PC-3 (cell line): Measurements from ENCODE around the gene LRRC31. TPM values are rescaled to one million over a fixed set of nuclear protein-coding genes. Genes with fewer than 3 reads are reported as not detected.

Source experiments
- ATAC-seq: fragments of 200-7000 bp; cut with Tn5 transposase; 2 replicates; pipeline ENCODE4 v1.9.1; 2020; ENCODE audit warnings: mild to moderate bottlenecking, moderate library complexity
- BruUV-seq: library from RNA; stranded (reverse); fragments of 400-500 nt; replicated peaks from 2 replicates; lab custom pipeline; 2021; lab: Mats Ljungman, UMichigan
- CTCF ChIA-PET: fragments of 300-600 bp; sonication (Branson Sonifier 250); formaldehyde crosslinking; loops from one replicate; lab custom pipeline; 2022; ENCODE audit warnings: antibody characterized with exemption; lab: Charles Lee
- POLR2A ChIA-PET: fragments of 300-600 bp; sonication (Branson Sonifier 250); formaldehyde crosslinking; loops from one replicate; lab custom pipeline; 2022; ENCODE audit warnings: antibody characterized with exemption; ENCODE audit not compliant: unreplicated experiment; lab: Charles Lee
- DNase-seq: peaks from one replicate; pipeline ENCODE4 v3.0.0-alpha.2; 2015
- H2AFZ ChIP-seq: fragments of 300-600 bp; sonication (generic); 2 replicates; pipeline ENCODE4 v1.6.0; 2016; ENCODE audit warnings: antibody characterized with exemption, low read length
- H3F3A ChIP-seq: fragments of 300-600 bp; sonication (generic); one replicate; pipeline ENCODE4 v1.6.0; 2017; ENCODE audit warnings: antibody characterized with exemption, low read length, control low read depth, mild to moderate bottlenecking; ENCODE audit not compliant: unreplicated experiment
- H3K27ac ChIP-seq: fragments of 300-600 bp; sonication (generic); 2 replicates; pipeline ENCODE4 v1.5.1; 2016; ENCODE audit warnings: mild to moderate bottlenecking, low read length
- H3K27me3 ChIP-seq: fragments of 300-600 bp; sonication (generic); 2 replicates; pipeline ENCODE4 v1.6.1; 2016; ENCODE audit warnings: low read length, mixed read lengths
- H3K36me3 ChIP-seq: fragments of 300-600 bp; sonication (generic); 2 replicates; pipeline ENCODE4 v1.6.1; 2016; ENCODE audit warnings: low read depth, mixed run types, low read length, mixed read lengths
- H3K4me1 ChIP-seq: fragments of 300-600 bp; sonication (generic); 2 replicates; pipeline ENCODE4 v1.5.1; 2016; ENCODE audit warnings: low read length; ENCODE audit not compliant: insufficient read depth
- H3K4me2 ChIP-seq: fragments of 300-600 bp; sonication (generic); 2 replicates; pipeline ENCODE4 v1.6.0; 2016; ENCODE audit warnings: low read length
- H3K4me3 ChIP-seq: fragments of 300-600 bp; sonication (generic); 2 replicates; pipeline ENCODE4 v1.5.1; 2016; ENCODE audit warnings: mild to moderate bottlenecking, low read length, mixed read lengths
- H3K79me2 ChIP-seq: fragments of 300-600 bp; sonication (generic); 2 replicates; pipeline ENCODE4 v1.6.1; 2017; ENCODE audit warnings: low read length, mixed read lengths
- H3K9ac ChIP-seq: fragments of 300-600 bp; sonication (generic); 2 replicates; pipeline ENCODE4 v1.6.0; 2016; ENCODE audit warnings: mild to moderate bottlenecking, low read length
- H3K9me2 ChIP-seq: fragments of 300-600 bp; sonication (generic); replicated peaks from 2 replicates; pipeline ENCODE4 v1.6.1; 2016; ENCODE audit warnings: mixed run types, low read length, mixed read lengths
- H3K9me3 ChIP-seq: fragments of 300-600 bp; sonication (generic); 2 replicates; pipeline ENCODE4 v1.6.1; 2016; ENCODE audit warnings: low read length, mixed read lengths
- H4K20me1 ChIP-seq: fragments of 300-600 bp; sonication (generic); 2 replicates; pipeline ENCODE4 v1.6.1; 2016; ENCODE audit warnings: low read length, mixed read lengths
- CTCF ChIP-seq: fragments of 300-600 bp; sonication (generic); conservative IDR thresholded peaks from 2 replicates; pipeline ENCODE4 v1.5.1; 2017; ENCODE audit warnings: antibody characterized with exemption, low read depth, mild to moderate bottlenecking, low read length
- EZH2 ChIP-seq: fragments of 300-600 bp; sonication (generic); IDR thresholded peaks from one replicate; pipeline ENCODE4 v1.6.1; 2017; ENCODE audit warnings: antibody characterized with exemption, mild to moderate bottlenecking, low read length; ENCODE audit not compliant: unreplicated experiment
- EZH2phosphoT487 ChIP-seq: fragments of 300-600 bp; sonication (generic); IDR thresholded peaks from 2 replicates; pipeline ENCODE4 v1.6.1; 2018; ENCODE audit warnings: mild to moderate bottlenecking, antibody characterized with exemption, low read length, borderline replicate concordance
- intact Hi-C: fragments of 100-400 bp; cut with micrococcal nuclease; formaldehyde crosslinking; loops from 2 replicates; pipeline ENCODE4 v1.9.0; 2023
- total RNA-seq: library from RNA; depleted of rRNA; stranded (reverse); fragments of >200 nt; gene quantifications from 2 replicates; pipeline ENCODE4 v1.2.3, GENCODE V29; 2014

The LRRC31 gene
- total RNA-seq, 1 experiment from 2014 or later: 0.04 TPM

GRCh38 chr3:169809230-169809795 lies 60.4 kb downstream of the LRRC31 start:
- no peaks in the 10 kb centered on the region for H4K20me1 ChIP-seq
- no peak for DNase-seq
- ChIA-PET CTCF (no interaction called here), POLR2A (no interaction called here)
- no peaks in the 10 kb centered on the region for H3F3A ChIP-seq
- no peak overlapping the region for H3K4me3 ChIP-seq
- BruUV-seq: no TSS peak
- no peaks in the 10 kb centered on the region for H3K9me3 ChIP-seq
- H3K79me2 ChIP-seq: no peaks in the 10 kb centered on the region
- no peaks in the 10 kb centered on the region for H3K36me3 ChIP-seq
- H3K9me2 ChIP-seq: no peaks in the 10 kb centered on the region
- no peaks in the 10 kb centered on the region for H3K27me3 ChIP-seq
- H2AFZ ChIP-seq: no peak overlapping the region
- no peak overlapping the region for H3K9ac ChIP-seq
- no peak overlapping the region for H3K27ac ChIP-seq
- TF ChIP-seq EZH2phosphoT487: no peak
- no peak for TF ChIP-seq EZH2
- TF ChIP-seq CTCF: no peak
- H3K4me1 ChIP-seq: peaks cover 15% of the 10 kb centered on the region; the same call in 1 of the 2 replicates
- intact Hi-C loops: no loop called here
- H3K4me2 ChIP-seq: no peak overlapping the region
- ATAC-seq: no peak

- intact Hi-C loops: no loop called here
- DNase-seq: no peak
- no peak for ATAC-seq
- no TSS peak for BruUV-seq
- H3K36me3 ChIP-seq: no peaks in the 10 kb centered on the region
- no peak overlapping the region for H3K4me2 ChIP-seq
- H3K27ac ChIP-seq: no peak overlapping the region
- ChIA-PET POLR2A (no interaction called here), CTCF (no interaction called here)
- H3K9me2 ChIP-seq: no peaks in the 10 kb centered on the region
- H3K9ac ChIP-seq: no peak overlapping the region
- no peak for TF ChIP-seq CTCF
- no peak for TF ChIP-seq EZH2phosphoT487
- TF ChIP-seq EZH2: no peak
- no peaks in the 10 kb centered on the region for H3K27me3 ChIP-seq
- H3K79me2 ChIP-seq: no peaks in the 10 kb centered on the region
- no peak overlapping the region for H2AFZ ChIP-seq
- H3K4me3 ChIP-seq: no peak overlapping the region
- H3K9me3 ChIP-seq: no peaks in the 10 kb centered on the region
- no peaks in the 10 kb centered on the region for H4K20me1 ChIP-seq
- H3F3A ChIP-seq: no peaks in the 10 kb centered on the region
- H3K4me1 ChIP-seq: no peaks in the 10 kb centered on the region
These were observed 65.1 kb downstream of the LRRC31 start for GRCh38 chr3:169804681-169805080.

- intact Hi-C loops: loop anchor here (10.0 kb wide), 1 partner anchor 192 kb away; no protein-coding TSS in a partner anchor
These were observed 77.4 kb downstream of the LRRC31 start for GRCh38 chr3:169792359-169792758.

More at GRCh38 chr3:169792359-169792758, 77.4 kb downstream of the LRRC31 start:
- Histone ChIP-seq H3K4me1 (no peaks in the 10 kb centered on the region), H3F3A (no peaks in the 10 kb centered on the region), H3K4me3 (no peak overlapping the region), H3K79me2 (no peaks in the 10 kb centered on the region), H3K27me3 (no peaks in the 10 kb centered on the region), H4K20me1 (no peaks in the 10 kb centered on the region), H2AFZ (no peak overlapping the region), H3K9ac (no peak overlapping the region), H3K36me3 (peaks cover 22% of the 10 kb centered on the region), H3K9me3 (no peaks in the 10 kb centered on the region), H3K27ac (no peak overlapping the region), H3K4me2 (no peak overlapping the region), H3K9me2 (no peaks in the 10 kb centered on the region)
- ChIA-PET CTCF (no interaction called here), POLR2A (no interaction called here)
- no peak for DNase-seq
- BruUV-seq: no TSS peak
- no peak for ATAC-seq
- no peak for TF ChIP-seq CTCF
- no peak for TF ChIP-seq EZH2phosphoT487
- TF ChIP-seq EZH2: no peak
